Astrocyte (in vitro differentiated cells and primary cell): ENCODE results near the gene PCSK5.

Experiments used
- CTCF ChIP-seq: IDR thresholded peaks from 2 replicates; pipeline ENCODE4 v1.5.1; 2011; ENCODE audit warnings: low read depth, mild to moderate bottlenecking, inconsistent platforms, low read length, moderate library complexity; ENCODE audit not compliant: insufficient read depth
- EZH2 ChIP-seq: IDR thresholded peaks from 2 replicates; pipeline ENCODE4 v1.6.1; 2012; ENCODE audit warnings: mild to moderate bottlenecking, low read length, inconsistent platforms; ENCODE audit not compliant: insufficient read depth

DNA sequence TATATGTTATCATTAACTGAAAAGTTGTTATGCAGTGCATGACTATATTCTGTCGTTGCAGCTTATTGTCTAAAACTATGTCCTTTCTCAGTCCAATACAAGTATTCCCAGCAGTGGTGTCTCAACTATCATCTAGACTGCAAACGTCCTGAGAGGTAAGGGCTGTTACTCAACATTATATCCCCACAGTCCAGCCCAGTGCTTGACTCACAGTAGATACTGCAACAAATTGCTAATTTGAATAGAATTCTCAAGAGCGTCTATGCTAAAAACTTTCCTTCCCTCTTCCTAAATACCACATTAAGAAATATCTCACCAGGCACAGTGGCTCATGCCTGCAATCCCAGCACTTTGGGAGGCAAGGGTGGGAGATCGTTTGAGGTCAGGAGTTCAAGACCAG is 37.7 kb upstream of the PCSK5 start:
- TF ChIP-seq CTCF = no peak
- no peak for TF ChIP-seq EZH2
